Upper lobe of right lung (tissue), 1 donor: ENCODE results near the gene SEC31B. TPM values are rescaled to one million over a fixed set of nuclear protein-coding genes. Genes with fewer than 3 reads are reported as not detected.

ENCODE experiments used
- ATAC-seq: fragments of 200-7000 bp; cut with Tn5 transposase; one replicate; pipeline ENCODE4 v1.9.1; 2020; ENCODE audit warnings: mild to moderate bottlenecking, moderate library complexity
- DNase-seq: peaks from one replicate; pipeline ENCODE4 v3.0.0-alpha.2; 2020
- H3K27ac ChIP-seq: fragments of 200-600 bp; one replicate; pipeline ENCODE4 v1.8.0; 2022
- H3K27me3 ChIP-seq: fragments of 200-600 bp; one replicate; pipeline ENCODE4 v1.8.0; 2022; ENCODE audit warnings: mild to moderate bottlenecking
- H3K36me3 ChIP-seq: fragments of 200-600 bp; one replicate; pipeline ENCODE4 v1.8.0; 2022
- H3K4me1 ChIP-seq: fragments of 200-600 bp; one replicate; pipeline ENCODE4 v1.8.0; 2022
- H3K4me3 ChIP-seq: fragments of 200-600 bp; one replicate; pipeline ENCODE4 v1.8.0; 2022; ENCODE audit warnings: mild to moderate bottlenecking
- H3K9me3 ChIP-seq: fragments of 200-600 bp; one replicate; pipeline ENCODE4 v1.8.0; 2022
- intact Hi-C: fragments of 100-400 bp; cut with DNase I; formaldehyde crosslinking; loops from one replicate; pipeline ENCODE4 v1.11.0; 2022
- total RNA-seq: library from RNA; stranded (reverse); fragmentation: NEBNext Ultra II Directional; extraction: Animal tissue kit (Norgen Biotek cat#: 25700); gene quantifications from one replicate; pipeline ENCODE4 v1.2.1, GENCODE V29; 2021
- TF ChIP-seq, protein P1 (sequence below): fragments of 200-600 bp; IDR thresholded peaks from one replicate; pipeline ENCODE4 v1.8.0; 2022; ENCODE audit warnings: antibody characterized with exemption
- donor health status: DM: no; HTN: yes; CAD: no; lungs with severe emphysema.

The SEC31B gene
- total RNA-seq, 1 donor from 2014 or later = 18.2 TPM

- Histone ChIP-seq H3K4me3 (no peak overlapping the region), H3K36me3 (peaks cover 30% of the 10 kb centered on the region), H3K4me1 (peaks cover 7% of the 10 kb centered on the region), H3K27ac (no peak overlapping the region), H3K27me3 (no peaks in the 10 kb centered on the region), H3K9me3 (no peaks in the 10 kb centered on the region)
- no peak for ATAC-seq
- TF ChIP-seq, protein P1, sequence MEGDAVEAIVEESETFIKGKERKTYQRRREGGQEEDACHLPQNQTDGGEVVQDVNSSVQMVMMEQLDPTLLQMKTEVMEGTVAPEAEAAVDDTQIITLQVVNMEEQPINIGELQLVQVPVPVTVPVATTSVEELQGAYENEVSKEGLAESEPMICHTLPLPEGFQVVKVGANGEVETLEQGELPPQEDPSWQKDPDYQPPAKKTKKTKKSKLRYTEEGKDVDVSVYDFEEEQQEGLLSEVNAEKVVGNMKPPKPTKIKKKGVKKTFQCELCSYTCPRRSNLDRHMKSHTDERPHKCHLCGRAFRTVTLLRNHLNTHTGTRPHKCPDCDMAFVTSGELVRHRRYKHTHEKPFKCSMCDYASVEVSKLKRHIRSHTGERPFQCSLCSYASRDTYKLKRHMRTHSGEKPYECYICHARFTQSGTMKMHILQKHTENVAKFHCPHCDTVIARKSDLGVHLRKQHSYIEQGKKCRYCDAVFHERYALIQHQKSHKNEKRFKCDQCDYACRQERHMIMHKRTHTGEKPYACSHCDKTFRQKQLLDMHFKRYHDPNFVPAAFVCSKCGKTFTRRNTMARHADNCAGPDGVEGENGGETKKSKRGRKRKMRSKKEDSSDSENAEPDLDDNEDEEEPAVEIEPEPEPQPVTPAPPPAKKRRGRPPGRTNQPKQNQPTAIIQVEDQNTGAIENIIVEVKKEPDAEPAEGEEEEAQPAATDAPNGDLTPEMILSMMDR = no peak
- no peak for DNase-seq
- intact Hi-C loops = no loop called here
Measured at GRCh38 chr10:100520811-100521210, 1.1 kb upstream of the SEC31B start.

- Histone ChIP-seq H3K27me3 (no peaks in the 10 kb centered on the region), H3K36me3 (peaks cover 20% of the 10 kb centered on the region), H3K4me1 (peaks cover 7% of the 10 kb centered on the region), H3K27ac (no peak overlapping the region), H3K4me3 (peak overlapping the region; percentile 39), H3K9me3 (no peaks in the 10 kb centered on the region)
- intact Hi-C loops = no loop called here
- ATAC-seq (peak; percentile 88), DNase-seq (no peak)
- TF ChIP-seq, protein P1 = peak; percentile 69
Measured at GRCh38 chr10:100518761-100519241, 860 bp downstream of the SEC31B start.

- Histone ChIP-seq H3K9me3 (no peaks in the 10 kb centered on the region), H3K36me3 (peaks cover 7% of the 10 kb centered on the region), H3K27ac (no peak overlapping the region), H3K4me3 (no peak overlapping the region), H3K27me3 (no peaks in the 10 kb centered on the region), H3K4me1 (peaks cover 7% of the 10 kb centered on the region)
- DNase-seq (no peak), ATAC-seq (no peak)
- intact Hi-C loops = no loop called here
- TF ChIP-seq, protein P1 = no peak
Measured at GRCh38 chr10:100516847-100517246, 2.8 kb downstream of the SEC31B start.

- H3K27me3 ChIP-seq = no peaks in the 10 kb centered on the region
- H3K27ac ChIP-seq = no peak overlapping the region
- no peak overlapping the region for H3K4me3 ChIP-seq
- intact Hi-C loops = no loop called here
- peaks cover 7% of the 10 kb centered on the region for H3K36me3 ChIP-seq
- H3K4me1 ChIP-seq = peaks cover 7% of the 10 kb centered on the region
- no peak for DNase-seq
- TF ChIP-seq, protein P1 = no peak
- no peak for ATAC-seq
- no peaks in the 10 kb centered on the region for H3K9me3 ChIP-seq
Measured at GRCh38 chr10:100515612-100516011, 4.0 kb downstream of the SEC31B start.

DNA sequence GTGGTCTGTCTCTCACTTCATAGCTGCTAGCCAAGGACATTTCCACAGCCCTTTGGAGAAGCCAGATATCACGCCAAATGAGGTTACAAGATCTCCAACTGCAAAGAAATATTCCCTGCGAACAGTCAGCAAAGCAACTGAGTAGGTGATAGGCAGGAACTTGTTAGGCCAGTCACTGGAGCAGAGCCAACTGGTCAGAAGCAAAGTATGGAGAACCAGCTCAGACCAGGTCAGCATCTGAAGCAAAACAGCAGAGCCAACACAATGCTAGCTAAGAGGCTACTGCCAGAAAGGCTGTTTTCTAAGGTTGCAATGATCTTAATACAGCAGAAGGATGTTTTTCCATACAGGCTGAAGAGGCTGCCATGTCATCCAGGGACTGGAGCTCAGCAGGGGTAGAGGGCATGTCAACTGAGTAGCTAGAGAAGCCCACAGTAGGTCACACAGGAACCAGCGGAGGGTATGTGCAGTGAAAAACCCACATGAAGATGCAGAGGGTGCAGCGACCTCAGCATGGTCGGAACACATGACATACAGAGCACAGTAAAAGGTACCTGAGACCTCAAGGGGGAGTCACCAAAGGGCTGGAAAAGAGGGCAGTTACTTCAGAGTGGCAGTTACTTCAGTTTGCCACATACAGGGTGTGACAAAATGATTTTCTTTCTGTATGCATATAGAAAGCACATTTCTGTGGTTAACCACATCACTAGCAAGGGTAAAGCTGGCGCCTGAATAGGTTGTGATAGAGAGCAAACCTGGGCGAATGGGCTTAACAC lies 8.9 kb downstream of the SEC31B start:
- no peaks in the 10 kb centered on the region for H3K9me3 ChIP-seq
- no peak overlapping the region for H3K27ac ChIP-seq
- peak; percentile 49 for ATAC-seq
- TF ChIP-seq, protein P1 = no peak
- intact Hi-C loops = no loop called here
- no peaks in the 10 kb centered on the region for H3K27me3 ChIP-seq
- no peak overlapping the region for H3K4me3 ChIP-seq
- peaks cover 21% of the 10 kb centered on the region for H3K36me3 ChIP-seq
- no peak for DNase-seq
- no peaks in the 10 kb centered on the region for H3K4me1 ChIP-seq
